Fibroblast of lung (primary cell): ENCODE data around the gene MBNL1.

ENCODE experiments used
- CTCF ChIP-seq, 2 donors: IDR thresholded peaks in 1 of 2; conservative IDR thresholded peaks in 1 of 2; 1 replicate in 1 of 2; 2 replicates in 1 of 2; pipeline ENCODE4 v1.5.1; 2011 to 2012; ENCODE audit warnings: low read length in 2 of 2, control low read depth in 1 of 2, inconsistent platforms in 1 of 2, low read depth in 1 of 2, mild to moderate bottlenecking in 1 of 2
- EZH2 ChIP-seq: IDR thresholded peaks from 2 replicates; pipeline ENCODE4 v1.5.1; 2012; ENCODE audit warnings: low read length, control low read depth, mild to moderate bottlenecking; ENCODE audit errors: missing control alignments

GRCh38 chr3:152219216-152219615 lies 49.5 kb upstream of the MBNL1 start:
- TF ChIP-seq CTCF (conservative IDR thresholded peaks at IDR 0.05 in 1 of 2, IDR thresholded peaks at IDR 0.05 in 1 of 2; ENCODE audit: low read depth in 1 of 2, low read length in 2 of 2) (no peak), EZH2 (no peak)
